Posterior cingulate gyrus (tissue), 11 donors: ENCODE measurements around the gene TTC33.
"Not testable (repeated sequence)": the region's sequence is repeated elsewhere in the genome, so short reads cannot be mapped to it uniquely, and the experiment has no call there.

Experiments
- DNase-seq, 10 donors: peaks; one replicate each; pipeline versions ENCODE4 v3.0.0 to v3.0.0-alpha.2; 2020 to 2021; ENCODE audit warnings: mixed read lengths in 3 of 10
- intact Hi-C: fragments of 100-400 bp; cut with DNase I; formaldehyde crosslinking; loops from one replicate; pipeline ENCODE4 v1.15.1; 2023

The TTC33 gene

GRCh38 chr5:40623480-40624420, 132.0 kb downstream of the TTC33 start:
- intact Hi-C loops, result no loop called here
- no peak for DNase-seq

GRCh38 chr5:40622463-40623252, 133.1 kb downstream of the TTC33 start:
- intact Hi-C loops, result no loop called here

GRCh38 chr5:40619421-40619820, 136.3 kb downstream of the TTC33 start:
- intact Hi-C loops, result no loop called here
- DNase-seq, result no peak

More at GRCh38 chr5:40622463-40623252, 133.1 kb downstream of the TTC33 start:
- DNase-seq, result no peak

DNA sequence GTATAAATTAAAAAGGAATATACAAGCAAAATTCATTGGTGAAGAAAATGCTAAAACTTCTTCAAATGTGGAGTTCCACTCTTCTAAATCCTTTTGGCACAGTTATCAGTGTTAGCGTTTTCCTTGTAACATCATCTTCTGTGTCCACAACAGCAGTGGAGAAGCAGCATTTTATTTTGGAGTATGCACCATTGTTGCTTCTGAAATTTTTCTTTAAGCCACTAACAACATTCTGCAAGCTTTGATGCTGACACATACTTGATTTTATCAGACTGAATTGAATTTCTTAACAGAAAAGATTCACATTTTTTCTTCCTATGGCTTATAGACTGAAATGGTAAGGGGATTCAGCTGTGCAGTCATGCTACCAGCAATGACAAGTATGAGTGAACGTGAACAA, 136.8 kb downstream of the TTC33 start:
- intact Hi-C loops, result no loop called here
- no peak for DNase-seq

- intact Hi-C loops, result no loop called here
- no peak for DNase-seq
These were observed 139.0 kb downstream of the TTC33 start for GRCh38 chr5:40616781-40617180.

DNA sequence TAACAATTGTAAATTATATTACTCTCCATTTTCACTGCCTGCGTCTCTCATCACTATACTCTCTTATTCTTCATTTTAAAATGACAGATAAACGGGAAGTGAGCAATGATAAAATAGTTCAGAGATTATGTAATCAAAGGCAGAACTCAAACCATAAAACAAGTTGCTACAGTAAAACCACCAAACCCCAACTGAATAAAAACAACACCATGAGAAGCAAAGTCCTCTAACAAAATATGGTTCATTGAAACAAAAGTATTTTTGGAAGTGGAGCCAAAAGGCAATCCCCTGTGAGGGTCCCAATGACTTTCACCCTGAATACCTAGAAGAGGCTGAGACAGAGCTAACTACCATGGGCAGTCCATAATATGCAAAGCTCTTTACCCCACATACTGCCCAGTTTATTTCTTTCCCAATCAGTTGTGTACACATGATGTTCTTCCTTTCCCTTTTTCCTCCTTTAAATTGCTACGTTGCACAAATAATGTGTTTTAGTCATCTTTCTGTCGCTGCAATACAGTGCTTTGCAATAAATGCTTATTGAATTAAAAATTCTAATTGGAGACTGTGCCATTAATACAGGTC, 140.1 kb downstream of the TTC33 start:
- intact Hi-C loops, result no loop called here
- DNase-seq, result no peak

DNA sequence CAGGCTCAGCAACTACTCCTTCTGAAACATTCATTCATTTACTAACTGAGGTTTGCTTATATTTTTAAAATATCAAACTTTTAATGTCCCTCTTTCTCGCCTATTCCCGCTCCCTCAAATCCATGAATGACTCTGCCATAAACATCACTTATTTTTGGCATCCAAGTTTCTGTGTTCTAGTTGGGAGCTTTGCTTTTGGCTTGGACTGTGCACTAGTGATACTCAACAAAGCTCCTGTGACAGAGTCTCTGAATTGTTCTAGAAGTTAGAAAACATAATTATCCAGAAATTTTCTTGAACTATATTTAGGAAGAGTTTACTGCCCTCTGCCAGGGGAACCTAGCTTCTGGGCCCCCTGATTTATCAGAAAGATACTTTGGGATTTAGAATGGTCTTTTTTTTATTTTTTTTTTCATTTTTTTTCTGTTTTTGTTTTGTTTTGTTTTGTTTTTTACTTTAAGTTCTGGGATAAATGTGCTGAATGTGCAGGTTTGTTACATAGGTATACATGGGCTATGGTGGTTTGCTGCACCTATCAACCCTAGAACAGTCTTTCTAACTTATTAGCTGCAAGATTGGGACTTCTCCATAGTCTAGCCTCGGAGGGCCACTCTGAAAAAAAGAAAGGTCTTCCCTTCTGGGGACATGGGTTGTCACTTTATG, 140.7 kb downstream of the TTC33 start:
- DNase-seq, result no peak
- intact Hi-C loops, result no loop called here

- intact Hi-C loops, result no loop called here
- no peak for DNase-seq
These were observed 141.3 kb downstream of the TTC33 start for GRCh38 chr5:40614466-40614865.

DNA sequence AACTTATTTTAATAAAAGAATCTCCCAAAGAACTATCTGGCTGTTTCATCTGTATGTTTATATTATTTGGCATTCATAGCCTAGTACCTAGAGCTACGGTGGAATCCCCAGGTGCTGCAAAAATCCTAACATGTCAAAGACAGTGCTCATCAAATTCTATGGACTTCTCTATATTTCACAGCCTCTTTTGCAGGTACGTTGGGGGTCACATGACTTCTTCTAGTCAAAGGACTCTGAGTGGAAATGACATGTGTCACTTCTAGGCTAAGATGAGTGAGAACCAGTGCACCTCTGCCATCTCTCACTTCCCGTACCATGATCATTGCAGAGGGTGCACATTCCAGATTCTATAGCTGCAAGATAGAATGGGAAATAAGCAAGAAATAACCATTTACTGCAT, 148.6 kb downstream of the TTC33 start:
- intact Hi-C loops, result no loop called here

DNA sequence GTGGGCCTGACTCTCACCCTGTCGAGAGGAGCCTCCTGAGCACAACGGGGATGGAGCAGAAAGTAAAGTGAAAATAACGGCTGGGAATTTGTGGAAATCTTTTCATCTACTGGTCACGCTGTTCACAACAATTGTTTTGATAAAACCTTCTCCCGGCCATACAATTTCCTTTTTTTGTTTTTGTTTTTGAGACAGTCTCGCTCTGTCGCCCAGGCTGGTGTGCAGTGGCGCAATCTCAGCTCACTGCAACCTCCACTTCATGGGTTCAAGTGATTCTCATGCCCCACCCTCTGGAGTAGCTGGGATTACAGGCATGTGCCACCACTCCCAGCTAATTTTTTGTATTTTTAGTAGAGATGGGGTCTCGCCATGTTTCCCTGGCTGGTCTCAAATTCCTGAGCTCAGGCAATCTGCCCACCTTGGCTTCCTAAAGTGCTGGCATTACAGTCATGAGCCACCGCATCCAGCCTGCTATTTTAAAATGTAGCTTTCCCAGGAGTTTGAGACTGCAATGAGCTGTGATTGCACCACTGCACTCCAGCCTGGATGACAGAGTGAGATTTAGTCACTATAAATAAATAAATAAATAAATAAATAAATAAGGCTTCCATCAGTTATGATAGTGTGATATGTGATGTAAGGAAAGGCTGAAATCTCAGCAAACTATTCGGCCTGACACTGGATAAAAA, 149.5 kb downstream of the TTC33 start:
- DNase-seq, result no peak
- intact Hi-C loops, result no loop called here

More for the DNA sequence above, 148.6 kb downstream of the TTC33 start:
- DNase-seq, result no peak

DNA sequence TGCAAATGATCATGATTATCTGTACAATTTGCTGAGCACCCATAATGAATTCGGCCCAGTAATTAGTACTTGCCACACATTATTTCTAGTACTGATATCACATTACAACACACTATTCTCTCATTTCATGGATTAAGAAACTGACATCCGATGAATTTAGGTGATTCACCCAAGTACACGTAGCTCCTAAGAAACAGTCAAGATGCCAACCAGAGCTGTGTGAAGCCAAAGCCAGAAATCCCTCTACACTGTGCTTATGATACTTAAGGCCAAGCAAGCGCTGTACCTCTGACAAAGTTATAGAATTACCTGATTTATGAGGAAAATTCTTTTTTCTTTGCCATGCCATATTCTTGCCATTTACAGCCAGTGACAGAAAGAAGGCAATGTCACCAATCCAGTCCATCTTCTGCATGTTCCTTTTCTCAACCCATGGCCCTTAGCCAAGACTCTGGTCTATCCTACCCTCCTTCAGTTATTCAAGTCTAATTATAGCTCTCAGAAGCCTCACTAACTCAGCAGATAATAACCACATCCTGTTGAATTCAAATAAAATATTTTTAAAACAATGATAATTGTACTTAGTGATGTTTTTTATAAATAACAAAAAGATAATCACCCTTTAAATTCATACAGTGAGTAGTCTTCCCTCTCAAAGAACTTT, 150.3 kb downstream of the TTC33 start:
- no peak for DNase-seq
- intact Hi-C loops, result no loop called here

- DNase-seq, result no peak
- intact Hi-C loops, result no loop called here
These were observed 152.4 kb downstream of the TTC33 start for GRCh38 chr5:40603378-40603777.

GRCh38 chr5:40601198-40601868, 154.4 kb downstream of the TTC33 start:
- DNase-seq, result no peak
- intact Hi-C loops, result no loop called here

GRCh38 chr5:40600383-40600782, 155.4 kb downstream of the TTC33 start:
- no peak for DNase-seq
- intact Hi-C loops, result no loop called here

DNA sequence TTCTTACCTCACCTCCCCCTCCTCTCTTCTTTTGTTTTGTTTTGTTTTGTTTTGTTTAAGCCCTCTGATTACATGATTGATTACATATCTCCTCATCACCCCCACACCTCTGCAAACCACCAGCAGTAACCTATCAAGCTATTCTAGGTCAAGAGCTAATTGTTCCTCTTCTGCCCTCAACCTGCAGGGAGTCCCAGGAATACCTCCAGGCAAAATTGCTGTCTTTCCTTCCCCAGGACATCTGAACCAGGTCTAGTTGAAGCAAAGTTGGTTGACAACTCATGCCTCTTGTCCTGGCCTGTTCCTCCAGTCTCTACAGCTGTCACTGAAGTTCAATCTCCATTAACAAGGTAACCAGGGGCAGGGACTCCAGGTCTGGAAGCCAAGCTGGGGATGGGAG, 156.1 kb downstream of the TTC33 start:
- intact Hi-C loops, result no loop called here
- no peak for DNase-seq

- DNase-seq, result no peak
- intact Hi-C loops, result no loop called here
These were observed 160.9 kb downstream of the TTC33 start for GRCh38 chr5:40594811-40595210.

- intact Hi-C loops, DNase-seq: not testable (repeated sequence)
These were observed 163.9 kb downstream of the TTC33 start for GRCh38 chr5:40591727-40592396.

GRCh38 chr5:40587376-40587775, 168.4 kb downstream of the TTC33 start:
- DNase-seq, result no peak
- intact Hi-C loops, result no loop called here
